Activated CD4-positive, alpha-beta T cell treated with anti-CD3 and anti-CD28 coated beads for 36 hours (primary cell): ENCODE data around the gene MTSS2. TPM values are rescaled to one million over a fixed set of nuclear protein-coding genes. Genes with fewer than 3 reads are reported as not detected.

Experiments used
- ATAC-seq: fragments of 200-7000 bp; cut with Tn5 transposase; one replicate; pipeline ENCODE4 v1.10.0; 2021; ENCODE audit warnings: mild to moderate bottlenecking, moderate library complexity
- CTCF ChIA-PET: fragments of 350-600 bp; sonication (Branson Sonifier 250); formaldehyde crosslinking; loops from one replicate; lab custom pipeline; 2021; ENCODE audit warnings: antibody characterized with exemption; lab: Charles Lee
- POLR2A ChIA-PET: fragments of 350-600 bp; sonication (Branson Sonifier 250); formaldehyde crosslinking; loops from one replicate; lab custom pipeline; 2021; ENCODE audit warnings: antibody characterized with exemption, inconsistent platforms; lab: Charles Lee
- DNase-seq: peaks from one replicate; pipeline ENCODE4 v3.0.0-alpha.2; 2020
- H3K27ac Mint-ChIP-seq: one replicate; pipeline ENCODE4 v1.8.0; 2021; ENCODE audit warnings: mixed read lengths
- H3K27me3 Mint-ChIP-seq: one replicate; pipeline ENCODE4 v1.8.0; 2021; ENCODE audit warnings: mixed read lengths
- H3K36me3 Mint-ChIP-seq: one replicate; pipeline ENCODE4 v1.8.0; 2021; ENCODE audit warnings: low read depth, mixed read lengths
- H3K4me1 Mint-ChIP-seq: one replicate; pipeline ENCODE4 v1.8.0; 2021; ENCODE audit warnings: mixed read lengths
- H3K4me3 Mint-ChIP-seq: one replicate; pipeline ENCODE4 v1.8.0; 2021; ENCODE audit warnings: mild to moderate bottlenecking, moderate library complexity, mixed read lengths
- H3K9me3 Mint-ChIP-seq: one replicate; pipeline ENCODE4 v1.8.0; 2021; ENCODE audit warnings: low read depth, mixed read lengths
- intact Hi-C, 2 experiments: fragments of 100-400 bp; cut with DNase I in 1 of 2; cut with micrococcal nuclease in 1 of 2; formaldehyde crosslinking; loops; one replicate each; pipeline versions ENCODE4 v1.14.2 to v1.15.1; 2022 to 2024; cut with DNase I, micrococcal nuclease
- total RNA-seq, 2 experiments: library from RNA; stranded (reverse); gene quantifications; one replicate each; pipeline ENCODE4 v1.2.3, GENCODE V29; 2021

The MTSS2 gene
- total RNA-seq, 2 experiments from 2014 or later = 1.6 to 3.5 TPM

GRCh38 chr16:70689035-70689969, 3.4 kb upstream of the MTSS2 start:
- POLR2A ChIA-PET = no interaction called here
- Mint-ChIP-seq H3K4me1 (peaks cover 3% of the 10 kb centered on the region), H3K4me3 (no peak overlapping the region), H3K27me3 (peaks cover 7% of the 10 kb centered on the region), H3K36me3 (peaks cover 1% of the 10 kb centered on the region), H3K27ac (no peak overlapping the region), H3K9me3 (no peaks in the 10 kb centered on the region)
- CTCF ChIA-PET = interaction anchor here (0.9 to 1.0 kb wide), 2 partner anchors 10 to 49 kb away, joined by 3 to 5 read pairs; no protein-coding TSS in a partner anchor
- DNase-seq (no peak), ATAC-seq (no peak)
- intact Hi-C loops = loop anchor here in 1 of 2 experiments (10.0 kb wide), 1 partner anchor 45 kb away; no protein-coding TSS in a partner anchor

GRCh38 chr16:70688246-70688742, 2.4 kb upstream of the MTSS2 start:
- H3K27me3 Mint-ChIP-seq = peaks cover 11% of the 10 kb centered on the region
- H3K36me3 Mint-ChIP-seq = peaks cover 1% of the 10 kb centered on the region
- CTCF ChIA-PET = interaction anchor here (0.7 to 1.0 kb wide), 2 partner anchors 43 to 50 kb away, joined by 3 to 5 read pairs; no protein-coding TSS in a partner anchor
- H3K4me3 Mint-ChIP-seq = no peak overlapping the region
- peaks cover 3% of the 10 kb centered on the region for H3K4me1 Mint-ChIP-seq
- intact Hi-C loops = loop anchor here in 1 of 2 experiments (10.0 kb wide), 1 partner anchor 47 kb away; no protein-coding TSS in a partner anchor
- DNase-seq (no peak), ATAC-seq (no peak)
- H3K9me3 Mint-ChIP-seq = no peaks in the 10 kb centered on the region
- POLR2A ChIA-PET = no interaction called here
- H3K27ac Mint-ChIP-seq = no peak overlapping the region

- intact Hi-C loops = loop anchor here in 1 of 2 experiments (10.0 kb wide), 1 partner anchor 47 kb away; no protein-coding TSS in a partner anchor
- ATAC-seq (no peak), DNase-seq (no peak)
- H3K9me3 Mint-ChIP-seq = no peaks in the 10 kb centered on the region
- peaks cover 11% of the 10 kb centered on the region for H3K27me3 Mint-ChIP-seq
- no peaks in the 10 kb centered on the region for H3K36me3 Mint-ChIP-seq
- H3K27ac Mint-ChIP-seq = no peak overlapping the region
- ChIA-PET POLR2A (no interaction called here), CTCF (interaction anchor here (1.0 kb wide), 1 partner anchor 84 kb away, joined by 4 read pairs; no protein-coding TSS in a partner anchor)
- no peak overlapping the region for H3K4me3 Mint-ChIP-seq
- no peaks in the 10 kb centered on the region for H3K4me1 Mint-ChIP-seq
Measured at GRCh38 chr16:70687671-70688245, 1.9 kb upstream of the MTSS2 start.

GRCh38 chr16:70687102-70687511, 1.3 kb upstream of the MTSS2 start:
- intact Hi-C loops = loop anchor here in 1 of 2 experiments (10.0 kb wide), 1 partner anchor 48 kb away; no protein-coding TSS in a partner anchor
- no peak for ATAC-seq
- H3K4me3 Mint-ChIP-seq = no peak overlapping the region
- no peak for DNase-seq
- ChIA-PET POLR2A (no interaction called here), CTCF (interaction anchor here (0.6 to 1.0 kb wide), 2 partner anchors 85 to 232 kb away, joined by 3 to 4 read pairs; no protein-coding TSS in a partner anchor)
- H3K9me3 Mint-ChIP-seq = no peaks in the 10 kb centered on the region
- H3K27me3 Mint-ChIP-seq = peaks cover 11% of the 10 kb centered on the region
- no peak overlapping the region for H3K27ac Mint-ChIP-seq
- H3K4me1 Mint-ChIP-seq = no peaks in the 10 kb centered on the region
- H3K36me3 Mint-ChIP-seq = no peaks in the 10 kb centered on the region

- POLR2A ChIA-PET = no interaction called here
- ATAC-seq (no peak), DNase-seq (no peak)
- CTCF ChIA-PET = interaction anchor here (0.6 to 1.0 kb wide), 2 partner anchors 85 to 232 kb away, joined by 3 to 4 read pairs; no protein-coding TSS in a partner anchor
- no peaks in the 10 kb centered on the region for H3K36me3 Mint-ChIP-seq
- H3K4me3 Mint-ChIP-seq = peak overlapping the region; percentile 47
- H3K9me3 Mint-ChIP-seq = no peaks in the 10 kb centered on the region
- H3K27me3 Mint-ChIP-seq = peaks cover 11% of the 10 kb centered on the region
- intact Hi-C loops = loop anchor here in 1 of 2 experiments (10.0 kb wide), 1 partner anchor 48 kb away; no protein-coding TSS in a partner anchor
- H3K27ac Mint-ChIP-seq = no peak overlapping the region
- no peaks in the 10 kb centered on the region for H3K4me1 Mint-ChIP-seq
Measured at GRCh38 chr16:70686376-70687101, 686 bp upstream of the MTSS2 start.

GRCh38 chr16:70685061-70685937, 554 bp downstream of the MTSS2 start:
- ChIA-PET POLR2A (no interaction called here), CTCF (interaction anchor here (7.9 kb wide), 1 partner anchor 86 kb away, joined by 45 read pairs; no protein-coding TSS in a partner anchor)
- Mint-ChIP-seq H3K4me1 (no peaks in the 10 kb centered on the region), H3K9me3 (no peaks in the 10 kb centered on the region), H3K4me3 (peak overlapping the region; percentile 55), H3K36me3 (no peaks in the 10 kb centered on the region), H3K27ac (no peak overlapping the region), H3K27me3 (peaks cover 11% of the 10 kb centered on the region)
- ATAC-seq (peak; percentile 65), DNase-seq (peak; percentile 38)
- intact Hi-C loops = loop anchor here in 1 of 2 experiments (10.0 kb wide), 1 partner anchor 50 kb away; no protein-coding TSS in a partner anchor

- ChIA-PET CTCF (interaction anchor here (7.9 kb wide), 1 partner anchor 87 kb away, joined by 45 read pairs; no protein-coding TSS in a partner anchor), POLR2A (no interaction called here)
- intact Hi-C loops = loop anchor here in 1 of 2 experiments (10.0 kb wide), 1 partner anchor 50 kb away; no protein-coding TSS in a partner anchor
Measured at GRCh38 chr16:70684146-70685060, 1.4 kb downstream of the MTSS2 start.

GRCh38 chr16:70683146-70683944, 2.5 kb downstream of the MTSS2 start:
- intact Hi-C loops = loop anchor here in 1 of 2 experiments (10.0 kb wide), 1 partner anchor 51 kb away; no protein-coding TSS in a partner anchor
- CTCF ChIA-PET = interaction anchor here (7.9 kb wide), 1 partner anchor 88 kb away, joined by 45 read pairs; no protein-coding TSS in a partner anchor
- POLR2A ChIA-PET = interaction anchor here (0.8 kb wide), 1 partner anchor 31 kb away, joined by 5 read pairs; no protein-coding TSS in a partner anchor
- Mint-ChIP-seq H3K4me3 (no peak overlapping the region), H3K27me3 (peaks cover 11% of the 10 kb centered on the region), H3K9me3 (no peaks in the 10 kb centered on the region), H3K4me1 (no peaks in the 10 kb centered on the region), H3K36me3 (no peaks in the 10 kb centered on the region), H3K27ac (no peak overlapping the region)
- no peak for DNase-seq
- no peak for ATAC-seq

More at GRCh38 chr16:70684146-70685060, 1.4 kb downstream of the MTSS2 start:
- Mint-ChIP-seq H3K9me3 (no peaks in the 10 kb centered on the region), H3K27me3 (peaks cover 11% of the 10 kb centered on the region), H3K4me3 (peak overlapping the region; percentile 55), H3K36me3 (no peaks in the 10 kb centered on the region), H3K27ac (no peak overlapping the region), H3K4me1 (no peaks in the 10 kb centered on the region)
- ATAC-seq = no peak
- no peak for DNase-seq
